ENCODE data around the gene EEF2.

GRCh38 chr19:3975144-3975543 is 10.1 kb downstream of the EEF2 start:
- TF ChIP-seq POLR2A (IDR thresholded peaks at IDR 0.05): no peak
- no peak for TF ChIP-seq CTCF (IDR thresholded peaks at IDR 0.05)
